Fibroblast of skin of scalp (primary cell): ENCODE measurements around the gene EOLA1.
"Not testable (repeated sequence)": the region's sequence is repeated elsewhere in the genome, so short reads cannot be mapped to it uniquely, and the experiment has no call there.

Experiments used
- DNase-seq: peaks from one replicate; pipeline ENCODE4 v3.0.0-alpha.2; 2013

The EOLA1 gene

GRCh38 chrX:149513825-149514428, 26.9 kb upstream of the EOLA1 start:
- no peak for DNase-seq

GRCh38 chrX:149515954-149516602, 24.7 kb upstream of the EOLA1 start:
- DNase-seq, result no peak

- DNase-seq, result no peak
These were observed 24.2 kb upstream of the EOLA1 start for GRCh38 chrX:149516604-149517003.

GRCh38 chrX:149517308-149517707, 23.5 kb upstream of the EOLA1 start:
- DNase-seq, result no peak

GRCh38 chrX:149518236-149518635, 22.6 kb upstream of the EOLA1 start:
- DNase-seq, result no peak

GRCh38 chrX:149520636-149521277, 20.1 kb upstream of the EOLA1 start:
- DNase-seq, result not testable (repeated sequence)

GRCh38 chrX:149521438-149521837, 19.4 kb upstream of the EOLA1 start:
- no peak for DNase-seq

GRCh38 chrX:149522916-149523315, 17.9 kb upstream of the EOLA1 start:
- DNase-seq, result no peak

- peak; percentile 63 for DNase-seq
These were observed 15.4 kb upstream of the EOLA1 start for GRCh38 chrX:149525389-149525788.

- DNase-seq, result not testable (repeated sequence)
These were observed 14.9 kb upstream of the EOLA1 start for GRCh38 chrX:149525903-149526302.

- DNase-seq, result not testable (repeated sequence)
These were observed 14.3 kb upstream of the EOLA1 start for GRCh38 chrX:149526318-149527033.

GRCh38 chrX:149527705-149528104, 13.1 kb upstream of the EOLA1 start:
- DNase-seq, result peak; percentile 21

GRCh38 chrX:149528381-149528780, 12.4 kb upstream of the EOLA1 start:
- DNase-seq, result no peak

GRCh38 chrX:149531599-149531998, 9.2 kb upstream of the EOLA1 start:
- no peak for DNase-seq

GRCh38 chrX:149532868-149533267, 7.9 kb upstream of the EOLA1 start:
- not testable (repeated sequence) for DNase-seq

GRCh38 chrX:149533999-149534398, 6.8 kb upstream of the EOLA1 start:
- DNase-seq, result not testable (repeated sequence)

- DNase-seq, result not testable (repeated sequence)
These were observed 5.7 kb upstream of the EOLA1 start for GRCh38 chrX:149534926-149535602.

- DNase-seq, result not testable (repeated sequence)
These were observed 3.3 kb upstream of the EOLA1 start for GRCh38 chrX:149537474-149537873.

GRCh38 chrX:149539283-149540130, 1.3 kb upstream of the EOLA1 start:
- DNase-seq, result peak; percentile 94

GRCh38 chrX:149540131-149540620, 636 bp upstream of the EOLA1 start:
- DNase-seq, result peak; percentile 93

GRCh38 chrX:149541521-149542047, 772 bp downstream of the EOLA1 start:
- DNase-seq, result no peak
